GM12878 (cell line): ENCODE data around the gene HEXIM2. TPM values are rescaled to one million over a fixed set of nuclear protein-coding genes. Genes with fewer than 3 reads are reported as not detected.

ENCODE experiments used
- ATAC-seq: fragments of 200-7000 bp; cut with Tn5 transposase; 3 replicates; pipeline ENCODE4 v1.9.1; 2020; ENCODE audit warnings: mild to moderate bottlenecking, moderate library complexity
- BruUV-seq: library from RNA; stranded (reverse); fragments of 400-500 nt; replicated peaks from 2 replicates; lab custom pipeline; 2021; lab: Mats Ljungman, UMichigan
- CTCF ChIA-PET: fragments of 300-600 bp; sonication (Branson Sonifier 250); formaldehyde crosslinking; extraction: SDS; loops from one replicate; lab custom pipeline; 2021; ENCODE audit warnings: inconsistent platforms; lab: Yijun Ruan, JAX
- POLR2A ChIA-PET: fragments of 350-600 bp; formaldehyde crosslinking; extraction: SDS; loops from one replicate; lab custom pipeline; 2021; ENCODE audit warnings: inconsistent platforms; lab: Charles Lee
- RAD21 ChIA-PET: fragments of 300-600 bp; sonication (Branson Sonifier 250); formaldehyde crosslinking; loops from one replicate; lab custom pipeline; 2023; ENCODE audit warnings: antibody characterized with exemption; ENCODE audit not compliant: unreplicated experiment; lab: Charles Lee
- SMC1A ChIA-PET: fragments of 300-600 bp; sonication (Branson Sonifier 250); formaldehyde crosslinking; loops from one replicate; lab custom pipeline; 2023; ENCODE audit not compliant: unreplicated experiment, uncharacterized antibody; lab: Charles Lee
- DNase-seq: peaks from one replicate; pipeline ENCODE4 v3.0.0-alpha.2; 2011; ENCODE audit warnings: low read depth, low spot score
- FAIRE-seq: peaks from 3 replicates; lab custom pipeline; 2011; peaks lifted over from hg19 to GRCh38; lab: Jason Lieb, UNC
- H2AFZ ChIP-seq: 2 replicates; pipeline ENCODE4 v1.6.0; 2011; ENCODE audit warnings: low read depth, low read length, control low read depth; ENCODE audit not compliant: control insufficient read depth
- H3K27ac ChIP-seq: 2 replicates; pipeline ENCODE4 v1.5.1; 2011; ENCODE audit warnings: control low read depth; ENCODE audit not compliant: control insufficient read depth, insufficient read depth
- H3K27me3 ChIP-seq, 2 experiments: replicated peaks in 1 of 2; 2 replicates each; pipeline versions ENCODE4 v1.6.0 to v1.6.1; 2011; ENCODE audit warnings: low read length in 1 of 2; ENCODE audit not compliant: control insufficient read depth in 2 of 2, insufficient read depth in 2 of 2
- H3K36me3 ChIP-seq, 2 experiments: 2 replicates each; pipeline ENCODE4 v1.5.1; 2011; ENCODE audit warnings: low read length in 1 of 2; ENCODE audit not compliant: control insufficient read depth in 2 of 2, insufficient read depth in 2 of 2
- H3K4me1 ChIP-seq: 2 replicates; pipeline ENCODE4 v1.6.1; 2011; ENCODE audit warnings: mild to moderate bottlenecking, low read length, moderate library complexity, mixed read lengths; ENCODE audit not compliant: control insufficient read depth, insufficient read depth
- H3K4me2 ChIP-seq: 2 replicates; pipeline ENCODE4 v1.6.0; 2011; ENCODE audit warnings: control low read depth; ENCODE audit not compliant: control insufficient read depth, insufficient read depth
- H3K4me3 ChIP-seq: fragments of 200-600 bp; sonication (generic); 2 replicates; pipeline ENCODE4 v1.5.1; 2016
- H3K79me2 ChIP-seq: 2 replicates; pipeline ENCODE4 v1.6.0; 2011; ENCODE audit warnings: low read length; ENCODE audit not compliant: control insufficient read depth, insufficient read depth
- H3K9ac ChIP-seq: 2 replicates; pipeline ENCODE4 v1.8.0; 2011; ENCODE audit warnings: low read length, control low read depth, mixed read lengths; ENCODE audit not compliant: control insufficient read depth, insufficient read depth
- H3K9me3 ChIP-seq: replicated peaks from 3 replicates; pipeline ENCODE4 v1.5.1; 2011; ENCODE audit warnings: mild to moderate bottlenecking, low read length; ENCODE audit not compliant: control insufficient read depth, insufficient read depth
- H4K20me1 ChIP-seq: 2 replicates; pipeline ENCODE4 v1.6.0; 2011; ENCODE audit not compliant: control insufficient read depth, insufficient read depth
- BRCA1 ChIP-seq: IDR thresholded peaks from 2 replicates; pipeline ENCODE4 v1.6.1; 2011; ENCODE audit warnings: low read depth, low read length, improper control_type of control experiment
- CBX3 ChIP-seq: fragments of 200-600 bp; sonication (generic); IDR thresholded peaks from 2 replicates; pipeline ENCODE4 v1.6.1; 2016; ENCODE audit warnings: low read depth, borderline replicate concordance
- CHD4 ChIP-seq: fragments of 200-600 bp; sonication (generic); IDR thresholded peaks from 2 replicates; pipeline ENCODE4 v1.6.1; 2016; ENCODE audit warnings: mild to moderate bottlenecking
- ESRRA ChIP-seq: IDR thresholded peaks from 2 replicates; pipeline ENCODE4 v1.6.1; 2012; ENCODE audit warnings: mild to moderate bottlenecking, low read length, improper control_type of control experiment
- GATAD2B ChIP-seq: fragments of 450-650 bp; conservative IDR thresholded peaks from 2 replicates; pipeline ENCODE4 v1.6.1; 2017; ENCODE audit warnings: low read depth, mild to moderate bottlenecking, moderate library complexity
- KAT2A ChIP-seq: conservative IDR thresholded peaks from 2 replicates; pipeline ENCODE4 v1.6.1; 2011; ENCODE audit warnings: low read depth, low read length; ENCODE audit not compliant: control insufficient read depth
- PAX5 ChIP-seq: IDR thresholded peaks from 2 replicates; pipeline ENCODE4 v1.6.1; 2011; ENCODE audit warnings: low read depth, low read length, borderline replicate concordance
- RFX5 ChIP-seq: IDR thresholded peaks from 2 replicates; pipeline ENCODE4 v1.6.1; 2011; ENCODE audit warnings: low read depth, low read length, improper control_type of control experiment
- SKIL ChIP-seq: fragments of 450-650 bp; IDR thresholded peaks from 2 replicates; pipeline ENCODE4 v1.6.1; 2017; ENCODE audit warnings: mild to moderate bottlenecking, low read depth, inconsistent platforms; ENCODE audit not compliant: poor library complexity, severe bottlenecking
- SMC3 ChIP-seq: IDR thresholded peaks from 2 replicates; pipeline ENCODE4 v1.6.1; 2011; ENCODE audit warnings: low read length, improper control_type of control experiment, borderline replicate concordance
- SP1 ChIP-seq: IDR thresholded peaks from one replicate; pipeline ENCODE4 v1.6.1; 2011; ENCODE audit warnings: low read depth, low read length
- TAF1 ChIP-seq: IDR thresholded peaks from 2 replicates; pipeline ENCODE4 v1.6.1; 2011; ENCODE audit warnings: mild to moderate bottlenecking, low read depth, low read length, borderline replicate concordance
- USF1 ChIP-seq: IDR thresholded peaks from 2 replicates; pipeline ENCODE4 v1.6.1; 2011; ENCODE audit warnings: borderline replicate concordance, low read depth, mild to moderate bottlenecking, moderate library complexity, mixed read lengths, low read length; ENCODE audit not compliant: insufficient read depth; ENCODE audit errors: extremely low read length
- ZNF217 ChIP-seq: fragments of 450-650 bp; IDR thresholded peaks from 2 replicates; pipeline ENCODE4 v1.6.1; 2017; ENCODE audit warnings: antibody characterized with exemption, mild to moderate bottlenecking
- ZNF384 ChIP-seq: IDR thresholded peaks from 2 replicates; pipeline ENCODE4 v1.6.1; 2012; ENCODE audit warnings: low read depth, mild to moderate bottlenecking, low read length, improper control_type of control experiment, borderline replicate concordance
- WGBS: methylation state at CpG from one replicate; pipeline ENCODE4 v1.1.6; 2016; ENCODE audit warnings: low lambda C conversion rate; ENCODE audit not compliant: insufficient replicate concordance, insufficient coverage; ENCODE audit errors: missing lambda C conversion rate; 5-methylcytosine and 5-hydroxymethylcytosine counted together
- in situ Hi-C: fragments of 300-500 bp; cut with MboI; formaldehyde crosslinking; loops from 9 replicates; pipeline ENCODE4 v1.14.3; 2018; ENCODE audit warnings: mixed read lengths
- intact Hi-C: fragments of 100-400 bp; cut with micrococcal nuclease; formaldehyde crosslinking; loops from one replicate; pipeline ENCODE4 v1.14.2; 2022; ENCODE audit not compliant: unreplicated experiment
- polyA plus RNA-seq, 11 experiments: library from polyadenylated mRNA; depleted of rRNA in 4 of 11; unstranded in 6 of 11; stranded (reverse) in 5 of 11; fragments of >200 nt; fragmentation: Nextera tagmentation in 4 of 11; fragmentation: Illumina TruSeq in 1 of 11; extraction: Ambion mirVana in 4 of 11; extraction: Trizol in 1 of 11; gene quantifications; 1 replicate in 1 of 11; 2 replicates in 10 of 11; pipeline versions ENCODE4 v1.2.1 to v1.2.3, GENCODE V29; 2011 to 2016; ENCODE audit warnings: inconsistent platforms in 2 of 11, missing spikeins in 2 of 11, low read depth in 1 of 11
- total RNA-seq, 4 experiments: library from RNA; depleted of rRNA in 3 of 4; stranded (reverse); fragments of >200 nt in 3 of 4; fragmentation: Illumina TruSeq in 1 of 4; extraction: Trizol in 1 of 4; gene quantifications; 2 replicates each; pipeline versions ENCODE4 v1.2.1 to v1.2.3, GENCODE V29; 2013 to 2021
- TF ChIP-seq, protein P1 (sequence below): fragments of 450-650 bp; IDR thresholded peaks from 2 replicates; pipeline ENCODE4 v1.6.1; 2014; ENCODE audit warnings: mild to moderate bottlenecking
- TF ChIP-seq, protein P2 (sequence below): IDR thresholded peaks from 2 replicates; pipeline ENCODE4 v1.6.1; 2011; ENCODE audit warnings: borderline replicate concordance, low read depth, mild to moderate bottlenecking, moderate library complexity, low read length; ENCODE audit not compliant: insufficient read depth, poor library complexity, severe bottlenecking

HEXIM2 gene
- total and polyA plus RNA-seq, 10 of the 15 experiments (the other 5 are each of a cell fraction or from before 2014, with no cell fraction given), result 0.10 to 10.3 (median 6.4) TPM

GRCh38 chr17:45137561-45138305, 23.9 kb upstream of the HEXIM2 start:
- H2AFZ ChIP-seq, result no peak overlapping the region
- intact Hi-C loops (no loop called here), in situ Hi-C loops (loop anchor here (5.0 kb wide), 1 partner anchor 60 kb away; no protein-coding TSS in a partner anchor)
- no peak overlapping the region for H3K9ac ChIP-seq
- no TSS peak for BruUV-seq
- FAIRE-seq (no peak), ATAC-seq (no peak), DNase-seq (no peak)
- no peaks in the 10 kb centered on the region for H3K36me3 ChIP-seq
- H3K9me3 ChIP-seq, result no peaks in the 10 kb centered on the region
- TF ChIP-seq BRCA1, result no peak
- TF ChIP-seq SMC3, result no peak
- no peak for TF ChIP-seq SKIL
- no peak for TF ChIP-seq RFX5
- no peak for TF ChIP-seq ZNF217
- TF ChIP-seq ZNF384, result no peak
- TF ChIP-seq, protein P1, sequence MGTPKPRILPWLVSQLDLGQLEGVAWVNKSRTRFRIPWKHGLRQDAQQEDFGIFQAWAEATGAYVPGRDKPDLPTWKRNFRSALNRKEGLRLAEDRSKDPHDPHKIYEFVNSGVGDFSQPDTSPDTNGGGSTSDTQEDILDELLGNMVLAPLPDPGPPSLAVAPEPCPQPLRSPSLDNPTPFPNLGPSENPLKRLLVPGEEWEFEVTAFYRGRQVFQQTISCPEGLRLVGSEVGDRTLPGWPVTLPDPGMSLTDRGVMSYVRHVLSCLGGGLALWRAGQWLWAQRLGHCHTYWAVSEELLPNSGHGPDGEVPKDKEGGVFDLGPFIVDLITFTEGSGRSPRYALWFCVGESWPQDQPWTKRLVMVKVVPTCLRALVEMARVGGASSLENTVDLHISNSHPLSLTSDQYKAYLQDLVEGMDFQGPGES, result no peak
- TF ChIP-seq CHD4, result no peak
- TF ChIP-seq ESRRA, result no peak
- TF ChIP-seq CBX3, result no peak
- TF ChIP-seq TAF1, result no peak
- no peak for TF ChIP-seq PAX5
- no peak for TF ChIP-seq SP1
- no peak for TF ChIP-seq GATAD2B
- TF ChIP-seq, protein P2, sequence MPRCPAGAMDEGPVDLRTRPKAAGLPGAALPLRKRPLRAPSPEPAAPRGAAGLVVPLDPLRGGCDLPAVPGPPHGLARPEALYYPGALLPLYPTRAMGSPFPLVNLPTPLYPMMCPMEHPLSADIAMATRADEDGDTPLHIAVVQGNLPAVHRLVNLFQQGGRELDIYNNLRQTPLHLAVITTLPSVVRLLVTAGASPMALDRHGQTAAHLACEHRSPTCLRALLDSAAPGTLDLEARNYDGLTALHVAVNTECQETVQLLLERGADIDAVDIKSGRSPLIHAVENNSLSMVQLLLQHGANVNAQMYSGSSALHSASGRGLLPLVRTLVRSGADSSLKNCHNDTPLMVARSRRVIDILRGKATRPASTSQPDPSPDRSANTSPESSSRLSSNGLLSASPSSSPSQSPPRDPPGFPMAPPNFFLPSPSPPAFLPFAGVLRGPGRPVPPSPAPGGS, result no peak
- TF ChIP-seq USF1, result no peak
- no peak for TF ChIP-seq KAT2A
- H3K4me1 ChIP-seq, result peaks cover 8% of the 10 kb centered on the region
- SMC1A ChIA-PET, result interaction anchor here (3.4 kb wide), 1 partner anchor 59 kb away, joined by 72 read pairs; no protein-coding TSS in a partner anchor
- H3K4me3 ChIP-seq, result no peak overlapping the region
- no peaks in the 10 kb centered on the region for H4K20me1 ChIP-seq
- POLR2A ChIA-PET, result interaction anchor here (1.0 kb wide), 1 partner anchor 10 kb away, joined by 3 read pairs; no protein-coding TSS in a partner anchor
- CTCF ChIA-PET, result interaction anchor here (3.0 to 8.1 kb wide), 3 partner anchors 14 to 58 kb away, joined by 39 to 291 read pairs (median 58); partner anchors contain the start of gene HEXIM2
- peaks cover 4% of the 10 kb centered on the region for H3K79me2 ChIP-seq
- H3K27me3 ChIP-seq, result no peaks in the 10 kb centered on the region
- WGBS, result 65% methylated on average over 10 of the region's 11 CpGs
- RAD21 ChIA-PET, result interaction anchor here (3.2 kb wide), 1 partner anchor 61 kb away, joined by 108 read pairs; no protein-coding TSS in a partner anchor
- H3K27ac ChIP-seq, result no peak overlapping the region
- H3K4me2 ChIP-seq, result no peak overlapping the region
